Neural cell (in vitro differentiated cells): ENCODE results near the gene LUZP1. TPM values are rescaled to one million over a fixed set of nuclear protein-coding genes. Genes with fewer than 3 reads are reported as not detected.
A peak's percentile ranks its signal among the peaks of the same experiment; 100 is the strongest.

ENCODE experiments used
- H2AFZ ChIP-seq: fragments of 200-600, 300-800 bp; sonication (generic), shearing (Covaris generic); 2 replicates; pipeline ENCODE4 v1.6.0; 2014; ENCODE audit warnings: low read depth, mild to moderate bottlenecking, antibody characterized with exemption, low read length, moderate library complexity
- H3F3A ChIP-seq: fragments of 200-600 bp; shearing (Covaris generic); 2 replicates; pipeline ENCODE4 v1.6.1; 2016; ENCODE audit warnings: mild to moderate bottlenecking, moderate library complexity, mixed read lengths, antibody characterized with exemption, low read length; ENCODE audit not compliant: insufficient read depth, poor library complexity, severe bottlenecking
- H3K27ac ChIP-seq: fragments of 200-600, 300-800 bp; sonication (generic), shearing (Covaris generic); 2 replicates; pipeline ENCODE4 v1.5.1; 2014; ENCODE audit warnings: mild to moderate bottlenecking, low read length, moderate library complexity
- H3K27me3 ChIP-seq: fragments of 300-800, 200-600 bp; sonication (generic), shearing (Covaris generic); 2 replicates; pipeline ENCODE4 v1.6.0; 2014; ENCODE audit warnings: mild to moderate bottlenecking, low read depth, low read length, moderate library complexity; ENCODE audit not compliant: insufficient read depth
- H3K36me3 ChIP-seq: fragments of 300-800, 200-600 bp; sonication (generic), shearing (Covaris generic); 2 replicates; pipeline ENCODE4 v1.5.1; 2014; ENCODE audit warnings: mild to moderate bottlenecking, antibody characterized with exemption, low read length, moderate library complexity; ENCODE audit not compliant: insufficient read depth
- H3K4me2 ChIP-seq: fragments of 300-800, 200-600 bp; sonication (generic), shearing (Covaris generic); 2 replicates; pipeline ENCODE4 v1.6.0; 2014; ENCODE audit warnings: mild to moderate bottlenecking, low read length
- H3K4me3 ChIP-seq: fragments of 300-800, 200-600 bp; sonication (generic), shearing (Covaris generic); 2 replicates; pipeline ENCODE4 v1.5.1; 2014; ENCODE audit warnings: mild to moderate bottlenecking, low read length, moderate library complexity
- H3K79me2 ChIP-seq: fragments of 200-600 bp; shearing (Covaris generic); replicated peaks from 2 replicates; pipeline ENCODE4 v1.6.0; 2014; ENCODE audit warnings: mild to moderate bottlenecking, low read length, moderate library complexity; ENCODE audit not compliant: insufficient read depth
- H3K9ac ChIP-seq: fragments of 300-800, 200-600 bp; sonication (generic), shearing (Covaris generic); 2 replicates; pipeline ENCODE4 v1.6.1; 2016; ENCODE audit warnings: mild to moderate bottlenecking, low read length, mixed read lengths
- H3K9me2 ChIP-seq: fragments of 200-600 bp; shearing (Covaris generic); 2 replicates; pipeline ENCODE4 v1.6.1; 2016; ENCODE audit warnings: mild to moderate bottlenecking, low read length, mixed read lengths; ENCODE audit not compliant: insufficient read depth
- H3K9me3 ChIP-seq: fragments of 200-600, 300-800 bp; sonication (generic), shearing (Covaris generic); 2 replicates; pipeline ENCODE4 v1.6.1; 2016; ENCODE audit warnings: mild to moderate bottlenecking, mixed run types, low read length, moderate library complexity, mixed read lengths
- H4K20me1 ChIP-seq: fragments of 200-600 bp; shearing (Covaris generic); 2 replicates; pipeline ENCODE4 v1.6.1; 2016; ENCODE audit warnings: mild to moderate bottlenecking, mixed run types; ENCODE audit not compliant: insufficient read depth
- EP300 ChIP-seq: fragments of 450-650 bp; conservative IDR thresholded peaks from 2 replicates; pipeline ENCODE4 v1.6.1; 2014; ENCODE audit warnings: antibody characterized with exemption, mild to moderate bottlenecking, moderate library complexity; ENCODE audit not compliant: poor library complexity, severe bottlenecking
- EZH2 ChIP-seq: fragments of 200-600, 300-800 bp; shearing (Covaris generic), sonication (generic); IDR thresholded peaks from 2 replicates; pipeline ENCODE4 v1.6.1; 2014; ENCODE audit warnings: antibody characterized with exemption, low read length, borderline replicate concordance, mild to moderate bottlenecking; ENCODE audit not compliant: insufficient read depth, poor library complexity, severe bottlenecking
- MXI1 ChIP-seq: fragments of 450-650 bp; conservative IDR thresholded peaks from 2 replicates; pipeline ENCODE4 v1.6.1; 2014; ENCODE audit warnings: antibody characterized with exemption, mild to moderate bottlenecking; ENCODE audit not compliant: poor library complexity, severe bottlenecking
- POLR2AphosphoS5 ChIP-seq: IDR thresholded peaks from 2 replicates; pipeline ENCODE4 v1.6.1; 2012
- RAD21 ChIP-seq: fragments of 450-650 bp; conservative IDR thresholded peaks from 2 replicates; pipeline ENCODE4 v1.6.1; 2014; ENCODE audit warnings: antibody characterized with exemption, mild to moderate bottlenecking, moderate library complexity
- REST ChIP-seq: IDR thresholded peaks from 2 replicates; pipeline ENCODE4 v1.6.1; 2012; ENCODE audit warnings: borderline replicate concordance
- SMC3 ChIP-seq: fragments of 450-650 bp; conservative IDR thresholded peaks from 2 replicates; pipeline ENCODE4 v1.6.1; 2014; ENCODE audit warnings: antibody characterized with exemption, mild to moderate bottlenecking, moderate library complexity; ENCODE audit not compliant: poor library complexity
- TAF1 ChIP-seq: IDR thresholded peaks from 2 replicates; pipeline ENCODE4 v1.6.1; 2012; ENCODE audit warnings: low read depth
- polyA plus RNA-seq: library from polyadenylated mRNA; depleted of rRNA; stranded (reverse); fragments of >200 nt; gene quantifications from 2 replicates; pipeline ENCODE4 v1.2.3, GENCODE V29; 2014
- TF ChIP-seq, protein P1 (sequence below): fragments of 450-650 bp; IDR thresholded peaks from 2 replicates; pipeline ENCODE4 v1.5.1; 2014; ENCODE audit warnings: antibody characterized with exemption, mild to moderate bottlenecking, moderate library complexity; ENCODE audit not compliant: poor library complexity, severe bottlenecking

Gene LUZP1
- polyA plus RNA-seq, 1 donor from 2014 or later, result 2.3 TPM

- no peak overlapping the region for H3K4me3 ChIP-seq
- no peak overlapping the region for H3K4me2 ChIP-seq
- no peaks in the 10 kb centered on the region for H3F3A ChIP-seq
- no peak overlapping the region for H2AFZ ChIP-seq
- no peaks in the 10 kb centered on the region for H3K36me3 ChIP-seq
- TF ChIP-seq REST (no peak), EZH2 (no peak), MXI1 (no peak), SMC3 (no peak), RAD21 (no peak), TAF1 (no peak), EP300 (no peak), POLR2AphosphoS5 (no peak)
- TF ChIP-seq, protein P1, sequence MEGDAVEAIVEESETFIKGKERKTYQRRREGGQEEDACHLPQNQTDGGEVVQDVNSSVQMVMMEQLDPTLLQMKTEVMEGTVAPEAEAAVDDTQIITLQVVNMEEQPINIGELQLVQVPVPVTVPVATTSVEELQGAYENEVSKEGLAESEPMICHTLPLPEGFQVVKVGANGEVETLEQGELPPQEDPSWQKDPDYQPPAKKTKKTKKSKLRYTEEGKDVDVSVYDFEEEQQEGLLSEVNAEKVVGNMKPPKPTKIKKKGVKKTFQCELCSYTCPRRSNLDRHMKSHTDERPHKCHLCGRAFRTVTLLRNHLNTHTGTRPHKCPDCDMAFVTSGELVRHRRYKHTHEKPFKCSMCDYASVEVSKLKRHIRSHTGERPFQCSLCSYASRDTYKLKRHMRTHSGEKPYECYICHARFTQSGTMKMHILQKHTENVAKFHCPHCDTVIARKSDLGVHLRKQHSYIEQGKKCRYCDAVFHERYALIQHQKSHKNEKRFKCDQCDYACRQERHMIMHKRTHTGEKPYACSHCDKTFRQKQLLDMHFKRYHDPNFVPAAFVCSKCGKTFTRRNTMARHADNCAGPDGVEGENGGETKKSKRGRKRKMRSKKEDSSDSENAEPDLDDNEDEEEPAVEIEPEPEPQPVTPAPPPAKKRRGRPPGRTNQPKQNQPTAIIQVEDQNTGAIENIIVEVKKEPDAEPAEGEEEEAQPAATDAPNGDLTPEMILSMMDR, result no peak
- H3K27ac ChIP-seq, result no peak overlapping the region
- no peaks in the 10 kb centered on the region for H3K79me2 ChIP-seq
- H3K9ac ChIP-seq, result no peak overlapping the region
- no peaks in the 10 kb centered on the region for H3K9me2 ChIP-seq
- H3K27me3 ChIP-seq, result no peaks in the 10 kb centered on the region
- H4K20me1 ChIP-seq, result no peaks in the 10 kb centered on the region
- no peaks in the 10 kb centered on the region for H3K9me3 ChIP-seq
Observed at GRCh38 chr1:23179862-23180261, 11.2 kb upstream of the LUZP1 start.

DNA sequence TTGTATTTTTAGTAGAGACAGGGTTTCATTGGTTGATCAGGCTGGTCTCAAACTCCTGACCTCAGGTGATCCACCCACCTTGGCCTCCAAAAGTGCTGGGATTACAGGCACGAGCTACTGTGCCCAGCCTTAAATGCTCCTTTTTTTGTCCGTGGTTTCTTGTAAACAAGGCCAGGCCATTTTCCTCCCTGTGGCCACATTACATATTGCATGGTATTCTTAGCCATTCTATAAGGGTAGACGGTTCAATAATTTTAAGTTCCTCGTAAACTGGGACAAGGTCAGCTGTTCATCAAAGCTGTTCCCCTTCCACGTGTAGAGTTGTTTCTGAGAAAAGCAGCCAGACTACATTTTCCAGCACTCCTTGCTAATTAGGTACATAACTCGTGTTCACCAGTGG lies 10.3 kb upstream of the LUZP1 start:
- H3K27me3 ChIP-seq, result no peaks in the 10 kb centered on the region
- TF ChIP-seq, protein P1, result peak; percentile 39
- no peak for TF ChIP-seq REST
- no peaks in the 10 kb centered on the region for H3K79me2 ChIP-seq
- H3K4me2 ChIP-seq, result no peak overlapping the region
- no peak overlapping the region for H3K27ac ChIP-seq
- no peak overlapping the region for H3K4me3 ChIP-seq
- no peaks in the 10 kb centered on the region for H3K36me3 ChIP-seq
- H2AFZ ChIP-seq, result no peak overlapping the region
- no peak overlapping the region for H3K9ac ChIP-seq
- H3F3A ChIP-seq, result no peaks in the 10 kb centered on the region
- H3K9me2 ChIP-seq, result no peaks in the 10 kb centered on the region
- H4K20me1 ChIP-seq, result no peaks in the 10 kb centered on the region
- H3K9me3 ChIP-seq, result no peaks in the 10 kb centered on the region
